Stimulated activated CD4-positive, alpha-beta T cell treated with anti-CD3 and anti-CD28 coated beads, Interleukin-1b, Interleukin-23, amount 100 ng/mL, for 4 hours (primary cell): ENCODE measurements around the gene MBNL2.

Source experiments
- DNase-seq, 2 donors: peaks; one replicate each; pipeline ENCODE4 v3.0.0-alpha.2; 2020; ENCODE audit warnings: low read depth in 2 of 2

The MBNL2 gene

GRCh38 chr13:97274829-97275649, 52.9 kb downstream of the MBNL2 start:
- no peak for DNase-seq

GRCh38 chr13:97275776-97276501, 53.8 kb downstream of the MBNL2 start:
- no peak for DNase-seq

GRCh38 chr13:97276862-97277269, 54.7 kb downstream of the MBNL2 start:
- no peak for DNase-seq

- DNase-seq = no peak
These were observed 56.6 kb downstream of the MBNL2 start for GRCh38 chr13:97278435-97279411.

- no peak for DNase-seq
These were observed 57.8 kb downstream of the MBNL2 start for GRCh38 chr13:97279913-97280312.

DNA sequence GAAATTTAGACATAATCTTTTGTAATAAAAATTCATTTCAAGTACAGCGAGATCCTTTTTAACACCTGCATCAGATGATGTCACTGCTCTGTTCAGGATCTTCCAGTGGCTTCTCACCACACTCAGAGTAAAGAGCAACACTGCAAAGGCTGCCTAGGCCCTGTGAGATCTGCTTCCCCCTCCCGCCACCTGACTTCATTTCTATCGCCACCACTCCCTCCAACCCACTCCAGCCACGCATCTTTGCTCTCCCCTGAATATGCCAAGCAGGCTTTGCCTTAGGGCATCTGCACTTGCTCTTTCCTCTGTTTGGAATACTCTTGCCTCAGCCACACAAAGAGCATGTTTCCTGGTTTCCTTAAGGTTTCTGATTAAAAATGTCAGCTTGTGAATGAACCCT, 58.3 kb downstream of the MBNL2 start:
- no peak for DNase-seq

DNA sequence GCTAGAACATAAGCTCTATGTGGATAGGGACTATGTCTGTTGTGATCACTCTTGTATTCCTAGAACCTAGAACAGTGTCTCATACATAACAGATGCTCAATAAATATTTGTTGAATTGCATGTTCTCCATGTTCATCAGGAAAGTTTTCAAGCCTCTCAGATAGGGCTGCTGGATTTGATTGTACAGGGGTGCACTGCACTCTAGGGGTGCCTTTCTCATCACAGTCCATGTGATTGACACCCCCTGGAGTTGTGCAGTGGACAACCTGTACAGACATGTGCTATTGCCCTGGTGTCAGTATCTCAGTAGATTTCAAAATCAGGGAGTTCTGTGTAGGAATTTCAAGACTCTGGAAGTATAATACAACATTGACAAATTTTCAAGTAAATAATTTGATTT, 58.9 kb downstream of the MBNL2 start:
- no peak for DNase-seq

- DNase-seq = no peak
These were observed 60.6 kb downstream of the MBNL2 start for GRCh38 chr13:97282705-97283104.

DNA sequence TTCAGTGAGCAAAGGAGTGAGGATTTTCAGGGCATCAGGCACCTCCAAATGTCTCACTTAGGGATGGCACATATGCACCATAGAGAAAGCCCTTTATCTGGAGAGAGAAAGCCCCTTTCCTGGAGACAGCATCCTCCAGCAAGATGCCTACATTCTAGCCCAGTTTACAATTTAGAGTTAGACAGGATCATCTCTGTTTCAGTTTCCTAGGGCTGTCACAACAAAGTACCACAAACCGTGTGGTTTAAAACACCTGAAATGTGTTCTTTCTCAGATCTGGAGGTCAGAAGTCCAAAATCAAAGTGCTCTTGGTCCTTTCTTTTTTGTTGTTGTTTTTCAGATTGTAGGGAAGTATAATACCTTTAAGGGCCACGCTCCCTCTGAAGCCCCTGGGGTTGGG, 61.8 kb downstream of the MBNL2 start:
- no peak for DNase-seq

GRCh38 chr13:97284558-97284957, 62.4 kb downstream of the MBNL2 start:
- DNase-seq = no peak

- DNase-seq = no peak
These were observed 63.3 kb downstream of the MBNL2 start for GRCh38 chr13:97285221-97285955.

DNA sequence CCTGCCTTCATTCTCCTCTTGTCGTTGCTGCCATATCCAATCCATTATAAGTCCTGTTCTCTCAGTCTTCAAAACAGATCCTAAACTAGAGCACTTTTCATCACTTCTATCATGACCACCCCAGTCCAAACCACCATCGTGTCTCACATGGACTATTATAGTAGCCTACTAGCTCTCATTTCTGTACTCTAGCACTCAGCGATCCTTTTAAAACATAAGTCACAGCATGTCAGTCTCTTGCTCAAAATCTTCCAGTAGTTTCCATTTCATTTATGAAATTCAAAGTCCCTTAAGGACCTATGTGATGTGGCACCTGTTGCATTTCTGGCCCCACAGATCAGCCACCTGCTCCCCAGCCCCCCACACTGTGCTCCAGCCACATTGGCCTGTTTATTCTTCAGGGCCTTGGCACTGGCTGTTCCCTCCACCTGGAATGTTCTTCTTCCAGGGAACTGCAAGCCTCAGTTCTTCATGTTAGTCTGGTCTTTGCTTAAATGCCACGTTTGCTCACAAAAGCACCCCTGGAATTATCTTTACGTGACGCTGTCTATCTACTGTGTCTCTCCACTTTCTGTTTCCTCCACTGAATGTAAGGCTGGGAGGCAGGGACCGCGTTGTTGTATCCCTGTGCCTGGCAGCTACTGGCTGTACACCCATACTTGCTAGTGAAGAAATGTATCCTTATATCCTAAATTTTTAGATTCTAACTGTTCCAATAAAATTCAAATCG, 64.3 kb downstream of the MBNL2 start:
- no peak for DNase-seq

GRCh38 chr13:97287047-97287383, 64.9 kb downstream of the MBNL2 start:
- no peak for DNase-seq

GRCh38 chr13:97288486-97288900, 66.4 kb downstream of the MBNL2 start:
- DNase-seq = no peak

GRCh38 chr13:97289514-97290298, 67.6 kb downstream of the MBNL2 start:
- DNase-seq = no peak

DNA sequence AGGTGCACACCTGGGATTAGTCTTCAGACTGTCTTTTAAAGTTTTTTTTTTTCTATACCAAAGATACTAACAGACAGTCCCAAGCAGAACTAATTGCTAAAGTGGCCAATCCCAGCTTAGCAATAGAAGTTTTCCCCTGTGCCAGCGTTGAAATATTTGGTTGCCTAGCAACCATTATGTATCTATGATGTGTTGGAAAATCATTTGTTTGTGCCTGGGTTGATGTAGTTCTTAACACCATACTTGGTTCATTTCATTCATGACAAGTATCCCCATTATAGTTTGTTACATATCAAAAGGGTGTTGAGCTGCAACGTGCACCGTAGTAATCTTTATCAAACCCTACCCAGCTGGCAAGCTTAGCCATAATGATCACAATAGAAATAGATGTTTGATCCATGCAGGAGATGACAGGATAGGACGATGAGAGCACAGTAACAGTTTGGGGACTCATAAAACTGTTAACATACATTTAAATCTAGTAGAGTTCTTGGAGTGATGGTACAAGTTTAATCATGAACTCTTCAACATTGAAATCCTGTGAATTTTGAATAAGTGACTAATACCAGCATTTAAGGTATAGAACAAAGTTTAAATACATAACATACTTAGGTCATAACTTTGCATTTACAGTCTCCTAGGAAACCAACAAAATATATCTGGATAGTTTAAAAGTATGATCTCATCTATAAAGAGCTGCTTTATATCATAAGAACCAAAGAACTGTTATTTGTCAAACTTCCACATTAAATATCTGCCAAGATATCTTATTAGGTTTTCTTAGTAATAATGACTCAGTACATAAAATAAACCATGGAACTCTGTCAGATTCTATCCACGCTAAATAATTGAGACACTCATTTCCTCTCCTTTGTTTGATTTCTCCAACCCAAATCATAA, 73.4 kb downstream of the MBNL2 start:
- DNase-seq = no peak

- DNase-seq = no peak
These were observed 74.6 kb downstream of the MBNL2 start for GRCh38 chr13:97296740-97297139.

DNA sequence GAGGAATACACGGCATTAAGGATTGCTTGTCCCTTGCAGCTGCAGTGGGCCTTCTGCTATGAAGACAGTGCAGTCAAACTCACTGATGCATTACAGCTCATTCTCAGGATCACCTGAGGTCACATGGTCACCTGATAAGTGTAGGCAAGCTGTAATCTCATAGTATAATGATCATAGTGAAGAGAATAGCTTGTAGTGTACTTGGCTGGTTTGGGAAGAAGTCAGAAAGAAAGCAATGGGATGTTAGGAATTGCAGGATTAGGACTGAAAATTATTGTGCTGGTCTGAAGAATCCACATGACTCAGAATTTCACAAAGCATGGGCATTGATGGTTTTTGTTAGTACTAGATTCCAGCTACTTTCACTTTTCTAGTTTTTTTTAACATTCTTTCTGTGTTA, 76.7 kb downstream of the MBNL2 start:
- DNase-seq = no peak

DNA sequence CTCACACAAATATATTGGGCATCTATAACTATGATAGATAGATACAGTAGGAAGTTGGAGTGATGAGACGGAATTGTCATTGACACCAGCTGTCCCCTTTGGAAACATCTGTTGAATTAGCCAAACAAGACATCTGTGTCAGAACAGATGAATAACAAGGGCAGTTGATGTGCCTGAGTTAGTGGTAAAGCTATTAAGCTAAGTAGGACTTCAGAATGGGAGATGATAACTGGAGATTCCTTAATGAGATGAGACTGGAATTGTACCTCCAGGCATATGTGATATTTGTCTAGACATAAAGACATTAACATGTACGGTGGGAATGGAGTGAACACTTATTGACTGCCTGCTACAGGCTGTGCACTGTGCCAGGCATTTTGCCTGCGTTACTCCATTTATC, 78.7 kb downstream of the MBNL2 start:
- no peak for DNase-seq
